Uterus (tissue), 2 donors: ENCODE measurements around the gene BTBD18.

Source experiments
- CTCF ChIP-seq, 4 experiments: fragments of 200-600 bp in 2 of 4; fragments of 450-650 bp in 2 of 4; sonication (generic) in 2 of 4; IDR thresholded peaks; one replicate each; pipeline ENCODE4 v1.5.1; 2016 to 2019; ENCODE audit warnings: antibody characterized with exemption in 4 of 4, mild to moderate bottlenecking in 2 of 4, moderate library complexity in 1 of 4
- POLR2A ChIP-seq, 2 donors: fragments of 450-650 bp; IDR thresholded peaks; one replicate each; pipeline ENCODE4 v1.6.1; 2016; ENCODE audit warnings: antibody characterized with exemption in 2 of 2, mild to moderate bottlenecking in 1 of 2, moderate library complexity in 1 of 2

- TF ChIP-seq CTCF (IDR thresholded peaks at IDR 0.05) (no peak), POLR2A (IDR thresholded peaks at IDR 0.05) (no peak)
Observed at GRCh38 chr11:57776577-57777210, 25.1 kb upstream of the BTBD18 start.
